NCI-H748 (cell line): ENCODE results near the gene ZMIZ2.
"Not testable (repeated sequence)": the region's sequence is repeated elsewhere in the genome, so short reads cannot be mapped to it uniquely, and the experiment has no call there.

ENCODE experiments used
- DNase-seq: peaks from one replicate; lab custom pipeline; 2025; ENCODE audit not compliant: unreplicated experiment; lab: John Stamatoyannopoulos, UW

Gene ZMIZ2

DNA sequence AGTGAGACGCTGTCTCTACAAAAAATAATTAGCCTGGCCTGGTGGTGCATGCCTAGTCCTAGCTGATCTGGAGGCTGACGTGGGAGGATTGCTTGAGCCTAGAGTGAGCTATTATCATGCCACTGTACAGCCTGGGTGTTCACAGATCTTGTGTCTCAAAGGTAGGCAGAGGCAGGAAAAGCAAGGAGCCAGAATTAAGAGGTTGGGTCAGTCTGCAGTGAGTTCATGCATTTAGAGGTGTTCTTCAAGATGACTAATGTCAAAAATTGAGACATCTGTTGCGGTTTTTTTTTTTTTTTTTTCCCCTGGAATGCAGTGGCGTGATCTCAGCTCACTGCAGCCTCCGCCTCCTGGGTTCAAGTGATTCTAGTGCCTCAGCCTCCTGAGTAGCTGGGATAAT, 53.2 kb downstream of the ZMIZ2 start:
- no peak for DNase-seq

DNA sequence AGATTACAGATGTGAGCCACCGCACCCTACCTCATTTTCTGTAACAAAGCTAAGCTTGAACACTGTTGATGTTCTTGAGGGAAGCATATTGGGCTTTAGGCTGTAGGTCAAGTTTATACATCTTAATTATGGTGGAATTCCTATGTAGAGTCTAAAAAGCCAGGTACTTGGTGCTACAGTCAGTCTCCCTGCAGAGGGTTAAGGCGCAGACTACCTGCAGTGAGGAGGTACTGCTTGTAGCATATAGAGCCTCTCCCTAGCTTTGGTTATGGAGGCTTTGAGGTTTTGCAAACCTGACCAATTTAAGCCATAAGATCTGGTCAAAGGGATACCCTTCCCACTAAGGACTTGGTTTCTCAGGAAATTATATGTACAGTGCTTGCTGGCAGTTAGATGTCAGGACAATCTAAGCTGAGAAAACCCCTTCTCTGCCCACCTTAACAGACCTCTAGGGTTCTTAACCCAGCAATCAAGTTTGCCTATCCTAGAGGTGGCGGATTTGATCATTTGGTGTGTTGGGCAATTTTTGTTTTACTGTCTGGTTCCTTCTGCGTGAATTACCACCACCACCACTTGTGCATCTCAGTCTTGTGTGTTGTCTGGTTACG, 53.9 kb downstream of the ZMIZ2 start:
- DNase-seq: no peak

- not testable (repeated sequence) for DNase-seq
Measured at GRCh38 chr7:44803828-44804519, 55.3 kb downstream of the ZMIZ2 start.

GRCh38 chr7:44805950-44806349, 57.3 kb downstream of the ZMIZ2 start:
- DNase-seq: no peak

DNA sequence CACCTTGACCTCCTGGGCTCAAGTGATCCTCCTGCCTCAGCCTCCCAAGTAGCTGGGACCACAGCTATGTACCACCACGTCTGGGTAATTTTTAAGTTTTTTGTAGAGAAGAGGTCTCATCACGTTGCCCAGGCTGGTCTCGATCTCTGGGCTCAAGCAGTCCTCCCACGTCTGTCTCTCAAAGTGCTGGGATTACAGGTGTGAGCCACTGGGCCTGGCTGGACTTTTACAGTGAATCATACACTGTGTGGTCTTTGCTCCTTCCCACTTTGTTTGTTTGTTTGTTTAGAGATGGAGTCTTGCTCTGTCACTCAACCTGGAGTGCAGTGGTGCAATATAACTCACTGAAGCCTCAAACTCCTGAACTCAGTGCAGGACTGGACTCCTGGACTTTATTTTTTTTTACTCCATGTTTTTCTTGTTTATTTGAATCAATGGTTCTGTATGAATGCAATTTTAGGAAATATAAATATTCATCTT, 60.3 kb downstream of the ZMIZ2 start:
- no peak for DNase-seq

DNA sequence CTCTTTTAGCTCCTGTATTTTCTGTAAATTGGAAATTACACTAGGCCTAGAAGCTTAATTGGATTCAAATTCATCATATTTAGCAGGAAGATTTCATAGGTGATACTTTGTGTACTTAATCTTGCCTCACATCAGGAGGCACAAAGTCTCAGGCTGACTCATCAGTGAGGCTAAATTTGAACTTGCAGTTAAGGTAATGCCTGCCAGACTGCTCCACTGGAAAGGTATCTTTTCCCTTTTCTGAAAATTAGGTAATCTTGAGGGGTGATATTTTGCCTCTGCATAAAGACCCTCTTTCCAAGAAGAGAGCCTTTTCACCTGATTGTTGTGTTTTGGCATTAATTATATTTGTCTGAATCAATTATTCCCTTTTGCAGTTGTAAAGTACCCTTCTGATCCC, 62.4 kb downstream of the ZMIZ2 start:
- DNase-seq: no peak

DNA sequence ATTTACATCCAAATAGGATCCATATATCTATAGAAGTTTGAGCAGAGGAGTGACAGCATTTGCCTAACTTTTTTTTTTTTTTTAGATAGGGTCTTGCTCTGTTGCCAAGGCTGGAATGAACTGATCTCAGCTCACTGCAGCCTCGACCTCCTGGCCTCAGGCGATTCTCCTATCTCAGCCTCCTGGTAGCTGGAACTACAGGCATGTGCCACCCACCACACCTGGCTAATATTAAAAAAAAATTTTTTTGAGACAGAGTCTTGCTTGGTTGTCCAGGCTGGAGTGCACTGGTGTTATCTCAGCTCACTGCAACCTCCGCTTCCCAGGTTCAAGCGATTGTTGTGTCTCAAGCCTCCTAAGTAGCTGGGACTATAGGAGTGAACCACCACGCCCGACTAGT, 62.9 kb downstream of the ZMIZ2 start:
- DNase-seq: no peak

DNA sequence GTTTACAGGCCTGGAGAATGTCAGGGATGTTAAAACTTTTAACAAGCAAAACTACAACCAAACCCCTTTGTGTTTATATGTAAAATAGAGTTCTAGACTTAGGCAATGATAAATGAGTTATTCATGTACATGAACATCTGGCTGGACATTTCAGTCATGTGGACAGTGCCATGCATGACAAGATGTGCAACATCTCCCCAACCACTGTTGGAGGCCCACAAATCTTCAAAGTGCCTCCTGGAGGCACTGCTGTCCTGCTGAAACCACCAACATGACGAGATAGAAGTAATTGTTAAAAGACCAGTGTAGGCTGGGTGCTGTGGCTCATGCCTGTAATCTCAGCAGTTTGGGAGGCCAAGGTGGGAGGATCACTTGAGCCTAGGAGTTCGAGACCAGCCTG, 66.3 kb downstream of the ZMIZ2 start:
- no peak for DNase-seq

GRCh38 chr7:44819292-44819691, 70.6 kb downstream of the ZMIZ2 start:
- no peak for DNase-seq
